ENCODE measurements around the gene ZNF785. TPM values are rescaled to one million over a fixed set of nuclear protein-coding genes. Genes with fewer than 3 reads are reported as not detected.

The ZNF785 gene
- total and polyA plus RNA-seq, 2 donors from 2014 or later = 6.3 to 18.5 TPM

DNA sequence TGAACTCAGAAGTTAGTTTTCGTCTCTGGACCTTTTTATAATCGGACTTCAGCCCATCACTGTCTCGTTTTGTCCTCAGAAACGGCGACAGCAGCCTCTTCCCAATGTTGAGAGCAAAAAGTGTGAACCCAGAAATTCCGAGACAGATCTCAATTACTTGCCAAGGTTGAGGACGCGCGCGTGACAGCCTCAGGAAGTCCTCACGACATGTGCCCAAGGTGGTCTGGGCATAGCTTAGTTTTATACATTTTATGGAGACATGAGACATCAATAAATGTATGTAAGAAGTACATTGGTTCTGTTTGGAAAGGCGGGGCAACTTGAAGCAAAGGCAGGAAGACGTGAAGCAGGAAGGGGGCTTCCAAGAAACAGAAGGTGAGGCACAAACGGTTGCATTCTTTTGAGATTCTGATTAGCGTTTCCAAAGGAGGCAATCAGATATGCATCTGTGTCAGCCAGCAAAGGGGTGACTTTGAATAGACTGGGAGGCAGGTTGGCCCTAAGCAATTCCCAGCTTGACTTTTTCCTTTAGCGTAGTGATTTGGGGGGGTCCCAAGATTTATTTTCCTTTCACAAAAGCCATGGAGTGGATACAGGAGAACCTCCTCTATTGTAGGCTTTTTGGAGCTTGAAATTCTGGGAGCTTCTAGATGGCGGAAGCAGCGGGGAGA, 50.3 kb downstream of the ZNF785 start:
- H3K9ac ChIP-seq (ENCODE audit: low read length in 3 of 3) = peak overlapping the region; percentile 89 to 97 (median 95)
- intact Hi-C loops (cut with DNase I) = no loop called here
- H3K4me1 ChIP-seq (ENCODE audit: control insufficient read depth in 2 of 3, insufficient read depth in 2 of 3, low read depth in 1 of 3, low read length in 3 of 3) = peaks cover 0 to 11% (median 6%) of the 10 kb centered on the region in 3 donors
- DNase-seq (peak in 1 of 5 donors; percentile 54), FAIRE-seq (no peak)
- peak overlapping the region; percentile 85 to 99 (median 91) for H3K4me3 ChIP-seq (ENCODE audit: low read length in 3 of 3)
- H3K27ac ChIP-seq (ENCODE audit: low read depth in 2 of 2, low read length in 2 of 2) = peak overlapping the region; percentile 98 to 99
- no peaks in the 10 kb centered on the region for H3K27me3 ChIP-seq (ENCODE audit: control insufficient read depth, insufficient read depth, low read length)
- peaks cover 0 to 6% (median 2%) of the 10 kb centered on the region in 3 donors for H3K36me3 ChIP-seq (ENCODE audit: control insufficient read depth in 2 of 3, insufficient read depth in 3 of 3, low read length in 3 of 3)
- TF ChIP-seq, protein P1, sequence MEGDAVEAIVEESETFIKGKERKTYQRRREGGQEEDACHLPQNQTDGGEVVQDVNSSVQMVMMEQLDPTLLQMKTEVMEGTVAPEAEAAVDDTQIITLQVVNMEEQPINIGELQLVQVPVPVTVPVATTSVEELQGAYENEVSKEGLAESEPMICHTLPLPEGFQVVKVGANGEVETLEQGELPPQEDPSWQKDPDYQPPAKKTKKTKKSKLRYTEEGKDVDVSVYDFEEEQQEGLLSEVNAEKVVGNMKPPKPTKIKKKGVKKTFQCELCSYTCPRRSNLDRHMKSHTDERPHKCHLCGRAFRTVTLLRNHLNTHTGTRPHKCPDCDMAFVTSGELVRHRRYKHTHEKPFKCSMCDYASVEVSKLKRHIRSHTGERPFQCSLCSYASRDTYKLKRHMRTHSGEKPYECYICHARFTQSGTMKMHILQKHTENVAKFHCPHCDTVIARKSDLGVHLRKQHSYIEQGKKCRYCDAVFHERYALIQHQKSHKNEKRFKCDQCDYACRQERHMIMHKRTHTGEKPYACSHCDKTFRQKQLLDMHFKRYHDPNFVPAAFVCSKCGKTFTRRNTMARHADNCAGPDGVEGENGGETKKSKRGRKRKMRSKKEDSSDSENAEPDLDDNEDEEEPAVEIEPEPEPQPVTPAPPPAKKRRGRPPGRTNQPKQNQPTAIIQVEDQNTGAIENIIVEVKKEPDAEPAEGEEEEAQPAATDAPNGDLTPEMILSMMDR (IDR thresholded peaks at IDR 0.05; ENCODE audit: borderline replicate concordance, extremely low read depth, insufficient read depth) = no peak
- no peaks in the 10 kb centered on the region for H3K9me3 ChIP-seq (ENCODE audit: control insufficient read depth in 2 of 3, insufficient read depth in 1 of 3, low read length in 3 of 3)

DNA sequence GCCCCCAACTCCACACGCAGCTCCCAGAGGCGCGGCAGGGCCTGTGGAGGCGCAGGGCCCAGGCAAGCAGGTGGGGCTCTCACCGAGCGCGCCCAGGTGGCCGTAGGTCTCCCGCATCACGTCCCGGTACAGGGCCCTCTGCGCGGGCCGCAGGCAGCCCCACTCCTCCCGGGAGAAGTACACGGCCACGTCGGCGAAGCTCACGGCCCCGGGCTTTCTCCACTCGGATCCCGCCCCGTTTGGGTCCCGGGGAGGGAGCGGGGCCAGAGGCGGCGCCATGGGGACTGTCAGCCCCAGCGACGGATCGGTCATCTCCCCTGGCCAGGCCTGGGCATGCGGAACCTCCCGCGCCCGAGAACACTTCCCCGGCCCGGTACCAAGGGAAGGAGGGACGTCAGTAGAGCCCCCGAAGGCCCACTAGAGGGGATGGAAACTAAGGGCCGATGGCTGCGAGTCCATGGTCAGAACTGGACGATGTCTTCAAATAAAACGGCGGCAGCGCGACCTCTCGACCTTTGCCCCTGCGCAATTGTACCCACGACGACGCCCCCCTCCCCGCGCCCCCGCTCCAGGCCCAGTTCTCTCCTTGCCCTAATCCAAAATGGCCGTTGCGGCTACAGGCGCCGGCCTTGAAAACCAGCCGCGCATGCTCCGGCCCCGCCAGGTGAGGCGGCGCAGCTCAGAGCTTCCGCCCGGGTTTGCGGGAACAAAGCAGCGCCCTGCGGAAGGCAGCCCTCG, 51.0 kb downstream of the ZNF785 start, which contains the start of gene ZNF747:
Gene ZNF747, minus strand, starts transcription at position 491 of the 738 bp plus-strand sequence. Its CDS starts 179 bp downstream, at position 312.
- Histone ChIP-seq H3K27me3 (ENCODE audit: control insufficient read depth, insufficient read depth, low read length) (no peaks in the 10 kb centered on the region), H3K4me1 (ENCODE audit: control insufficient read depth in 2 of 3, insufficient read depth in 2 of 3, low read depth in 1 of 3, low read length in 3 of 3) (peaks cover 0 to 11% (median 6%) of the 10 kb centered on the region in 3 donors), H3K27ac (ENCODE audit: low read depth in 2 of 2, low read length in 2 of 2) (peak within 1 kb of the TSS; percentile 98 to 99), H3K9ac (ENCODE audit: low read length in 3 of 3) (peak within 1 kb of the TSS; percentile 89 to 98 (median 95)), H3K36me3 (ENCODE audit: control insufficient read depth in 2 of 3, insufficient read depth in 3 of 3, low read length in 3 of 3) (peaks cover 0 to 6% (median 2%) of the 10 kb centered on the region in 3 donors), H3K9me3 (ENCODE audit: control insufficient read depth in 2 of 3, insufficient read depth in 1 of 3, low read length in 3 of 3) (no peaks in the 10 kb centered on the region), H3K4me3 (ENCODE audit: low read length in 3 of 3) (peak within 1 kb of the TSS; percentile 85 to 99 (median 91))
- TF ChIP-seq, protein P1 (IDR thresholded peaks at IDR 0.05; ENCODE audit: borderline replicate concordance, extremely low read depth, insufficient read depth) = no peak
- intact Hi-C loops (cut with DNase I) = no loop called here
- FAIRE-seq = no peak
- DNase-seq = peak; percentile 94 to 98 (median 97)

DNA sequence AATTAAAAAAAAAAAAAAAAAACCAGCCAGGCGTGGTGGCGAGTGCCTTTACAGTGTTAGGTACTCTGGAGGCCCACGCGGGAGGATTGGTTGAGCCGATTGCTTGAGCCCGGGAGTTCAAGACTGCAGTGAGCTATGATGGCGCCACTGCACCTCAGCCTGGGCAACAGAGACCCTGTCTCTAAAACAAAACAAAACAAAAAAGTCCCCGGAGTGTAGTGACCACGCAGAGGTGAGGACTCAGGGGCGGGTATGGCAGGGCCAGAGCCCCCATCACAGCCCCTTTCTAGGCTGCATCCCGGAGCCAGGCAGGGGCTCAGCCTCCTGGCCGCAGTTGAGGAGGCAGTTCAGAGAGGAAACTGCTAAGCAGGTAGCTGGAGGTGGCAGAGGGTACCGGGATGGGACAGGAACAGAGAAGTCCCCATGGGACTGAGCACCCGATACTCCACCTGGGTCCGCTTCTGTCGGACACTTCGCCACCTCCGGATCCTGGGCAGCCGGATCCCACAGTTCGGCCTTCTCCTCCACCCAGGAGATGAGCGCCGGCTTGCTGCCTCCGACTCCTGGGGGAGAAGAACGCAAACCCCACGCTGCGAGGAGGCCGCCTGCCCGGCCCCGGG, 51.6 kb downstream of the ZNF785 start:
- DNase-seq (peak in 4 of 5 donors; percentile 25 to 61 (median 44)), FAIRE-seq (no peak)
- Histone ChIP-seq H3K4me3 (ENCODE audit: low read length in 3 of 3) (peak overlapping the region; percentile 85 to 91 (median 88)), H3K9ac (ENCODE audit: low read length in 3 of 3) (peak overlapping the region; percentile 36 to 98 (median 89)), H3K36me3 (ENCODE audit: control insufficient read depth in 2 of 3, insufficient read depth in 3 of 3, low read length in 3 of 3) (peaks cover 0 to 6% (median 2%) of the 10 kb centered on the region in 3 donors), H3K4me1 (ENCODE audit: control insufficient read depth in 2 of 3, insufficient read depth in 2 of 3, low read depth in 1 of 3, low read length in 3 of 3) (peaks cover 0 to 11% (median 7%) of the 10 kb centered on the region in 3 donors), H3K27me3 (ENCODE audit: control insufficient read depth, insufficient read depth, low read length) (no peaks in the 10 kb centered on the region), H3K9me3 (ENCODE audit: control insufficient read depth in 2 of 3, insufficient read depth in 1 of 3, low read length in 3 of 3) (no peaks in the 10 kb centered on the region), H3K27ac (ENCODE audit: low read depth in 2 of 2, low read length in 2 of 2) (peak overlapping the region; percentile 98 to 99)
- intact Hi-C loops (cut with DNase I) = no loop called here
- TF ChIP-seq, protein P1 (IDR thresholded peaks at IDR 0.05; ENCODE audit: borderline replicate concordance, extremely low read depth, insufficient read depth) = no peak
